Spinal cord (tissue), 10 donors: ENCODE results near the gene MYH14. TPM values are rescaled to one million over a fixed set of nuclear protein-coding genes. Genes with fewer than 3 reads are reported as not detected.
A peak's percentile ranks its signal among the peaks of the same experiment; 100 is the strongest.

ENCODE experiments used
- DNase-seq, 6 donors: peaks; one replicate each; pipeline versions ENCODE4 v3.0.0 to v3.0.0-alpha.2; 2013 to 2015; ENCODE audit warnings: low spot score in 6 of 6, low read depth in 4 of 6
- H3K27ac ChIP-seq: one replicate; pipeline ENCODE4 v1.5.1; 2013; ENCODE audit warnings: low read depth, low read length, control low read depth
- H3K27me3 ChIP-seq: one replicate; pipeline ENCODE4 v1.6.1; 2013; ENCODE audit warnings: low read length; ENCODE audit not compliant: control insufficient read depth, insufficient read depth
- H3K36me3 ChIP-seq: one replicate; pipeline ENCODE4 v1.6.1; 2013; ENCODE audit warnings: low read length; ENCODE audit not compliant: control insufficient read depth, insufficient read depth
- H3K4me1 ChIP-seq: one replicate; pipeline ENCODE4 v1.6.1; 2013; ENCODE audit warnings: low read length; ENCODE audit not compliant: control insufficient read depth, insufficient read depth
- H3K4me3 ChIP-seq: one replicate; pipeline ENCODE4 v1.5.1; 2013; ENCODE audit warnings: low read depth, low read length, control low read depth
- H3K9me3 ChIP-seq: one replicate; pipeline ENCODE4 v1.6.1; 2013; ENCODE audit warnings: low read length; ENCODE audit not compliant: control insufficient read depth, insufficient read depth
- WGBS: methylation state at CpG from one replicate; pipeline ENCODE4 v1.1.5; 2013; ENCODE audit warnings: missing lambda C conversion rate; ENCODE audit not compliant: insufficient coverage; 5-methylcytosine and 5-hydroxymethylcytosine counted together
- long read RNA-seq, 4 donors: transcript quantifications; one replicate each; lab custom pipeline, GENCODE V29; 2026
- polyA plus RNA-seq, 2 donors: library from polyadenylated mRNA; unstranded; fragments of 120-200 nt; gene quantifications; one replicate each; pipeline ENCODE4 v1.2.1, GENCODE V29; 2013; ENCODE audit not compliant: insufficient read length in 2 of 2
- total RNA-seq, 2 donors: library from RNA; depleted of rRNA in 1 of 2; stranded (reverse); fragments of 120-200 nt in 1 of 2; fragments of >200 nt in 1 of 2; gene quantifications; one replicate each; pipeline versions ENCODE4 v1.2.3 to v1.2.4, GENCODE V29; 2013 to 2014
- donor health status: healthy.

Gene MYH14
- 1 to 10 TPM; 4.1 to 7.2 TPM for total RNA-seq
- 10 to 100 TPM; 14.6 to 16.8 TPM for polyA plus RNA-seq
- long read RNA-seq, donor 1, partial matches to known transcripts: 0 of 1 reads
- long read RNA-seq, donor 1, other reads (novel, unspliced or antisense): 0 of 1 reads
- long read RNA-seq, donor 2, partial matches to known transcripts: 0 of 2 reads
- long read RNA-seq, donor 2, other reads (novel, unspliced or antisense): 0 of 2 reads
- long read RNA-seq, donor 3, partial matches to known transcripts: 0 of 1 reads
- long read RNA-seq, donor 3, other reads (novel, unspliced or antisense): 0 of 1 reads
- long read RNA-seq, donor 4, transcript MYH14-207 (1 exons, 2,225 nt): major isoform, 8 of 8 reads
- long read RNA-seq, donor 4, partial matches to known transcripts: 0 of 8 reads
- long read RNA-seq, donor 4, other reads (novel, unspliced or antisense): 0 of 8 reads

GRCh38 chr19:50203281-50204080 lies at the start of gene MYH14:
MYH14 (plus strand) TSS chr19:50203622; CDS start chr19:50210366, 6,744 bp downstream.
- under 1% methylated on average over 62 of the region's 78 CpGs for WGBS
- Histone ChIP-seq H3K27me3 (peaks cover 7% of the 10 kb centered on the region), H3K27ac (peak within 1 kb of the TSS; percentile 83)

GRCh38 chr19:50154529-50154928 lies 48.9 kb upstream of the MYH14 start:
- Histone ChIP-seq H3K4me3 (no peak overlapping the region), H3K27me3 (peaks cover 3% of the 10 kb centered on the region), H3K9me3 (no peaks in the 10 kb centered on the region), H3K4me1 (no peaks in the 10 kb centered on the region), H3K27ac (no peak overlapping the region), H3K36me3 (no peaks in the 10 kb centered on the region)
- WGBS: 65% methylated on average over 4 of the region's 16 CpGs
- DNase-seq: no peak

More at GRCh38 chr19:50203281-50204080, at the start of gene MYH14:
- Histone ChIP-seq H3K36me3 (no peaks in the 10 kb centered on the region), H3K9me3 (no peaks in the 10 kb centered on the region), H3K4me1 (peaks cover 45% of the 10 kb centered on the region), H3K4me3 (peak within 1 kb of the TSS; percentile 45)
- peak; percentile 57 to 98 (median 88) for DNase-seq

GRCh38 chr19:50155520-50156109 lies 47.8 kb upstream of the MYH14 start:
- Histone ChIP-seq H3K27me3 (peaks cover 3% of the 10 kb centered on the region), H3K4me1 (no peaks in the 10 kb centered on the region), H3K9me3 (no peaks in the 10 kb centered on the region), H3K36me3 (no peaks in the 10 kb centered on the region), H3K27ac (no peak overlapping the region), H3K4me3 (no peak overlapping the region)
- DNase-seq: no peak
- WGBS: 74% methylated on average over 8 of the region's 8 CpGs

GRCh38 chr19:50158577-50158976 lies 44.8 kb upstream of the MYH14 start:
- Histone ChIP-seq H3K9me3 (no peaks in the 10 kb centered on the region), H3K4me3 (no peak overlapping the region), H3K36me3 (no peaks in the 10 kb centered on the region), H3K27me3 (peaks cover 6% of the 10 kb centered on the region), H3K27ac (no peak overlapping the region), H3K4me1 (peaks cover 7% of the 10 kb centered on the region)
- DNase-seq: no peak

GRCh38 chr19:50159078-50159477 lies 44.3 kb upstream of the MYH14 start:
- Histone ChIP-seq H3K4me1 (peaks cover 7% of the 10 kb centered on the region), H3K9me3 (no peaks in the 10 kb centered on the region), H3K36me3 (no peaks in the 10 kb centered on the region), H3K27me3 (peaks cover 4% of the 10 kb centered on the region), H3K4me3 (no peak overlapping the region), H3K27ac (no peak overlapping the region)
- WGBS: 92% methylated on average over 2 of the region's 2 CpGs
- no peak for DNase-seq

GRCh38 chr19:50162988-50163387 lies 40.4 kb upstream of the MYH14 start, which contains the start of gene IZUMO2:
IZUMO2 (minus strand) TSS chr19:50163281; CDS start chr19:50163194, 87 bp downstream.
- Histone ChIP-seq H3K36me3 (no peaks in the 10 kb centered on the region), H3K9me3 (no peaks in the 10 kb centered on the region), H3K4me3 (no peak within 1 kb of the TSS), H3K27ac (no peak within 1 kb of the TSS), H3K27me3 (peaks cover 4% of the 10 kb centered on the region), H3K4me1 (peaks cover 14% of the 10 kb centered on the region)
- 8% methylated on average over 26 of the region's 26 CpGs for WGBS
- peak in 1 of 6 donors; percentile 9 for DNase-seq

- DNase-seq: peak in 4 of 6 donors; percentile 3 to 83 (median 28)
- 17% methylated on average over 7 of the region's 12 CpGs for WGBS
- H3K36me3 ChIP-seq: no peaks in the 10 kb centered on the region
- H3K4me3 ChIP-seq: no peak overlapping the region
- H3K4me1 ChIP-seq: peaks cover 14% of the 10 kb centered on the region
- H3K9me3 ChIP-seq: no peaks in the 10 kb centered on the region
- H3K27ac ChIP-seq: no peak overlapping the region
- peaks cover 4% of the 10 kb centered on the region for H3K27me3 ChIP-seq
Observed at GRCh38 chr19:50167314-50167721, 36.1 kb upstream of the MYH14 start.

GRCh38 chr19:50171752-50172151 lies 31.7 kb upstream of the MYH14 start:
- Histone ChIP-seq H3K9me3 (no peaks in the 10 kb centered on the region), H3K27ac (no peak overlapping the region), H3K4me1 (peaks cover 7% of the 10 kb centered on the region), H3K27me3 (no peaks in the 10 kb centered on the region), H3K36me3 (no peaks in the 10 kb centered on the region), H3K4me3 (no peak overlapping the region)
- DNase-seq: no peak
- WGBS: 67% methylated on average over 1 of the region's 5 CpGs

GRCh38 chr19:50172726-50173125 lies 30.7 kb upstream of the MYH14 start:
- Histone ChIP-seq H3K27ac (no peak overlapping the region), H3K36me3 (no peaks in the 10 kb centered on the region), H3K9me3 (no peaks in the 10 kb centered on the region), H3K27me3 (no peaks in the 10 kb centered on the region), H3K4me1 (peaks cover under 1% of the 10 kb centered on the region), H3K4me3 (no peak overlapping the region)
- no peak for DNase-seq
